Measurements from ENCODE around the gene MRPL47. TPM values are rescaled to one million over a fixed set of nuclear protein-coding genes. Genes with fewer than 3 reads are reported as not detected.
A peak's percentile ranks its signal among the peaks of the same experiment; 100 is the strongest.

The MRPL47 gene
- total and polyA plus RNA-seq, 2 of the 13 experiments (the other 11 are each of a cell fraction or from before 2014, with no cell fraction given), result 36.1 to 83.8 TPM

- TF ChIP-seq, protein P1, sequence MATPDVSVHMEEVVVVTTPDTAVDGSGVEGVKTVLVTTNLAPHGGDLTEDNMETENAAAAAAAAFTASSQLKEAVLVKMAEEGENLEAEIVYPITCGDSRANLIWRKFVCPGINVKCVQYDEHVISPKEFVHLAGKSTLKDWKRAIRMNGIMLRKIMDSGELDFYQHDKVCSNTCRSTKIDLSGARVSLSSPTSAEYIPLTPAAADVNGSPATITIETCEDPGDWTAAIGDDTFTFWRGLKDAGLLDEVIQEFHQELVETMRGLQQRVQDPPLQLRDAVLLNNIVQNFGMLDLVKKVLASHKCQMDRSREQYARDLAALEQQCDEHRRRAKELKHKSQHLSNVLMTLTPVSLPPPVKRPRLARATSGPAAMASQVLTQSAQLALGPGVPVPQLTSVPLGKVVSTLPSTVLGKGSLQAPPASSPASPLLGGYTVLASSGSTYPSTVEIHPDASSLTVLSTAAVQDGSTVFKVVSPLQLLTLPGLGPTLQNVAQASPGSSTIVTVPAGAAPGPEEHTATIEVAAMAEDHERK (CRISPR knock-in tag; IDR thresholded peaks at IDR 0.05; ENCODE audit: low read depth), result no peak
- TF ChIP-seq HDAC2 (CRISPR knock-in tag; IDR thresholded peaks at IDR 0.05) (peak; percentile 21; the same call in 1 of the 2 replicates), ZNF883 (CRISPR knock-in tag; IDR thresholded peaks at IDR 0.05; ENCODE audit: not compliant biosample characterization) (peak; percentile 71), ZNF451 (CRISPR knock-in tag; IDR thresholded peaks at IDR 0.05) (peak; percentile 15; the same call in 1 of the 2 replicates), POLR2G (IDR thresholded peaks at IDR 0.05; ENCODE audit: low read depth, low read length) (0 out of 2 replicates have a peak, but pooled peaks have one; percentile 0), ZSCAN9 (CRISPR knock-in tag; IDR thresholded peaks at IDR 0.05; ENCODE audit: borderline replicate concordance) (0 out of 2 replicates have a peak, but pooled peaks have one; percentile 12), ZNF407 (CRISPR knock-in tag; IDR thresholded peaks at IDR 0.05; ENCODE audit: not compliant biosample characterization) (peak; percentile 36), HOXA9 (CRISPR knock-in tag; IDR thresholded peaks at IDR 0.05; ENCODE audit: borderline replicate concordance) (no peak), ZNF501 (CRISPR knock-in tag; IDR thresholded peaks at IDR 0.05) (0 out of 2 replicates have a peak, but pooled peaks have one; percentile 21), RNF2 (conservative IDR thresholded peaks at IDR 0.05; ENCODE audit: low read depth) (no peak), CC2D1A (CRISPR knock-in tag; IDR thresholded peaks at IDR 0.05) (0 out of 2 replicates have a peak, but pooled peaks have one; percentile 16), ELF4 (CRISPR knock-in tag; IDR thresholded peaks at IDR 0.05; ENCODE audit: borderline replicate concordance) (0 out of 2 replicates have a peak, but pooled peaks have one; percentile 18), CHCHD3 (CRISPR knock-in tag; IDR thresholded peaks at IDR 0.05) (no peak), ZMYM4 (CRISPR knock-in tag; IDR thresholded peaks at IDR 0.05) (no peak)
- TF ChIP-seq, protein P2, sequence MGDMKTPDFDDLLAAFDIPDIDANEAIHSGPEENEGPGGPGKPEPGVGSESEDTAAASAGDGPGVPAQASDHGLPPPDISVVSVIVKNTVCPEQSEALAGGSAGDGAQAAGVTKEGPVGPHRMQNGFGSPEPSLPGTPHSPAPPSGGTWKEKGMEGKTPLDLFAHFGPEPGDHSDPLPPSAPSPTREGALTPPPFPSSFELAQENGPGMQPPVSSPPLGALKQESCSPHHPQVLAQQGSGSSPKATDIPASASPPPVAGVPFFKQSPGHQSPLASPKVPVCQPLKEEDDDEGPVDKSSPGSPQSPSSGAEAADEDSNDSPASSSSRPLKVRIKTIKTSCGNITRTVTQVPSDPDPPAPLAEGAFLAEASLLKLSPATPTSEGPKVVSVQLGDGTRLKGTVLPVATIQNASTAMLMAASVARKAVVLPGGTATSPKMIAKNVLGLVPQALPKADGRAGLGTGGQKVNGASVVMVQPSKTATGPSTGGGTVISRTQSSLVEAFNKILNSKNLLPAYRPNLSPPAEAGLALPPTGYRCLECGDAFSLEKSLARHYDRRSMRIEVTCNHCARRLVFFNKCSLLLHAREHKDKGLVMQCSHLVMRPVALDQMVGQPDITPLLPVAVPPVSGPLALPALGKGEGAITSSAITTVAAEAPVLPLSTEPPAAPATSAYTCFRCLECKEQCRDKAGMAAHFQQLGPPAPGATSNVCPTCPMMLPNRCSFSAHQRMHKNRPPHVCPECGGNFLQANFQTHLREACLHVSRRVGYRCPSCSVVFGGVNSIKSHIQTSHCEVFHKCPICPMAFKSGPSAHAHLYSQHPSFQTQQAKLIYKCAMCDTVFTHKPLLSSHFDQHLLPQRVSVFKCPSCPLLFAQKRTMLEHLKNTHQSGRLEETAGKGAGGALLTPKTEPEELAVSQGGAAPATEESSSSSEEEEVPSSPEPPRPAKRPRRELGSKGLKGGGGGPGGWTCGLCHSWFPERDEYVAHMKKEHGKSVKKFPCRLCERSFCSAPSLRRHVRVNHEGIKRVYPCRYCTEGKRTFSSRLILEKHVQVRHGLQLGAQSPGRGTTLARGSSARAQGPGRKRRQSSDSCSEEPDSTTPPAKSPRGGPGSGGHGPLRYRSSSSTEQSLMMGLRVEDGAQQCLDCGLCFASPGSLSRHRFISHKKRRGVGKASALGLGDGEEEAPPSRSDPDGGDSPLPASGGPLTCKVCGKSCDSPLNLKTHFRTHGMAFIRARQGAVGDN (CRISPR knock-in tag; IDR thresholded peaks at IDR 0.05), result peak; percentile 43; the same call in 1 of the 2 replicates
Observed at GRCh38 chr3:179563271-179563783, 41.1 kb downstream of the MRPL47 start (continued).
